ENCODE data around the gene PTPRM. TPM values are rescaled to one million over a fixed set of nuclear protein-coding genes. Genes with fewer than 3 reads are reported as not detected.
A peak's percentile ranks its signal among the peaks of the same experiment; 100 is the strongest.

PTPRM gene
- total and polyA plus RNA-seq, 3 donors from 2014 or later = 76.4 to 101 (median 94.6) TPM

DNA sequence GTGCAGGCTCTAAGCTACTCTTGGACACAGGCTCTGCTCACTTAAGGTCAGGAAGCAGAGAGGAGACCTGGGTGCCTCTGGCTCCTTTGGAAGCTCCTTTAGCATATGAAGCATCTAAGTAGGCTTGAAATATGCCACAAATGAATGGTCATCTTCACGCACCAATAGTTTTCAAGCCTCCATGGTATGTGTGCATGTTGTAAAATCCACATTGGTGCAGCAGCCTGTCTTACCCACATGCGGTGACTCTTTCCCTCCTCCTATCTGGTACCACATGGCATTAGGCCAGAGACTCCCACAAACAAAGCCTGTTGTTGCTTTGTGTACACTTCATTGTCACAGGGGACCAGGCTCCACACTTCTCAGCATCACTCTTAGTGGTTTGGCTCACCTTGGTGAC lies 599.9 kb downstream of the PTPRM start:
- no peaks in the 10 kb centered on the region for H3K36me3 ChIP-seq (ENCODE audit: low read depth, missing control alignments)
- H3K4me3 ChIP-seq = no peak overlapping the region
- H3K9me3 ChIP-seq = no peaks in the 10 kb centered on the region
- intact Hi-C loops (cut with DNase I; ENCODE audit: low total_unique reads) = no loop called here
- DNase-seq = no peak
- no peaks in the 10 kb centered on the region for H3K27me3 ChIP-seq
- 91% methylated on average over 2 of the region's 2 CpGs for WGBS, 2 donors
- TF ChIP-seq, protein P1, sequence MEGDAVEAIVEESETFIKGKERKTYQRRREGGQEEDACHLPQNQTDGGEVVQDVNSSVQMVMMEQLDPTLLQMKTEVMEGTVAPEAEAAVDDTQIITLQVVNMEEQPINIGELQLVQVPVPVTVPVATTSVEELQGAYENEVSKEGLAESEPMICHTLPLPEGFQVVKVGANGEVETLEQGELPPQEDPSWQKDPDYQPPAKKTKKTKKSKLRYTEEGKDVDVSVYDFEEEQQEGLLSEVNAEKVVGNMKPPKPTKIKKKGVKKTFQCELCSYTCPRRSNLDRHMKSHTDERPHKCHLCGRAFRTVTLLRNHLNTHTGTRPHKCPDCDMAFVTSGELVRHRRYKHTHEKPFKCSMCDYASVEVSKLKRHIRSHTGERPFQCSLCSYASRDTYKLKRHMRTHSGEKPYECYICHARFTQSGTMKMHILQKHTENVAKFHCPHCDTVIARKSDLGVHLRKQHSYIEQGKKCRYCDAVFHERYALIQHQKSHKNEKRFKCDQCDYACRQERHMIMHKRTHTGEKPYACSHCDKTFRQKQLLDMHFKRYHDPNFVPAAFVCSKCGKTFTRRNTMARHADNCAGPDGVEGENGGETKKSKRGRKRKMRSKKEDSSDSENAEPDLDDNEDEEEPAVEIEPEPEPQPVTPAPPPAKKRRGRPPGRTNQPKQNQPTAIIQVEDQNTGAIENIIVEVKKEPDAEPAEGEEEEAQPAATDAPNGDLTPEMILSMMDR (IDR thresholded peaks at IDR 0.05) = no peak
- no peak for TF ChIP-seq POLR2A (IDR thresholded peaks at IDR 0.05)
- H3K4me1 ChIP-seq = no peaks in the 10 kb centered on the region
- H3K27ac ChIP-seq = no peak overlapping the region

- H3K36me3 ChIP-seq (ENCODE audit: low read depth, missing control alignments) = no peaks in the 10 kb centered on the region
- intact Hi-C loops (cut with DNase I; ENCODE audit: low total_unique reads) = no loop called here
- H3K4me1 ChIP-seq = no peaks in the 10 kb centered on the region
- no peaks in the 10 kb centered on the region for H3K9me3 ChIP-seq
- TF ChIP-seq, protein P1 (IDR thresholded peaks at IDR 0.05) = no peak
- TF ChIP-seq POLR2A (IDR thresholded peaks at IDR 0.05) = no peak
- DNase-seq = no peak
- 84 to 90% methylated on average over 4 of the region's 4 CpGs for WGBS, 2 donors
- no peak overlapping the region for H3K4me3 ChIP-seq
- H3K27ac ChIP-seq = no peak overlapping the region
- no peaks in the 10 kb centered on the region for H3K27me3 ChIP-seq
Observed at GRCh38 chr18:8167673-8168072, 600.6 kb downstream of the PTPRM start.

GRCh38 chr18:8169722-8170121 lies 602.6 kb downstream of the PTPRM start:
- Histone ChIP-seq H3K27me3 (no peaks in the 10 kb centered on the region), H3K27ac (no peak overlapping the region), H3K4me3 (no peak overlapping the region), H3K36me3 (ENCODE audit: low read depth, missing control alignments) (no peaks in the 10 kb centered on the region), H3K9me3 (no peaks in the 10 kb centered on the region), H3K4me1 (peaks cover 1% of the 10 kb centered on the region)
- intact Hi-C loops (cut with DNase I; ENCODE audit: low total_unique reads) = no loop called here
- no peak for TF ChIP-seq POLR2A (IDR thresholded peaks at IDR 0.05)
- TF ChIP-seq, protein P1 (IDR thresholded peaks at IDR 0.05) = no peak
- WGBS, 2 donors = 82 to 96% methylated on average over 1 of the region's 1 CpG
- DNase-seq = no peak

- Histone ChIP-seq H3K27ac (peak overlapping the region; percentile 57 to 82), H3K9me3 (no peaks in the 10 kb centered on the region), H3K36me3 (ENCODE audit: low read depth, missing control alignments) (no peaks in the 10 kb centered on the region), H3K4me3 (no peak overlapping the region), H3K4me1 (peaks cover 18% of the 10 kb centered on the region), H3K27me3 (no peaks in the 10 kb centered on the region)
- intact Hi-C loops (cut with DNase I; ENCODE audit: low total_unique reads) = no loop called here
- no peak for TF ChIP-seq POLR2A (IDR thresholded peaks at IDR 0.05)
- TF ChIP-seq, protein P1 (IDR thresholded peaks at IDR 0.05) = no peak
- WGBS, 2 donors = 82 to 95% methylated on average over 2 of the region's 2 CpGs
- DNase-seq = no peak
Observed at GRCh38 chr18:8174771-8175170, 607.7 kb downstream of the PTPRM start.

DNA sequence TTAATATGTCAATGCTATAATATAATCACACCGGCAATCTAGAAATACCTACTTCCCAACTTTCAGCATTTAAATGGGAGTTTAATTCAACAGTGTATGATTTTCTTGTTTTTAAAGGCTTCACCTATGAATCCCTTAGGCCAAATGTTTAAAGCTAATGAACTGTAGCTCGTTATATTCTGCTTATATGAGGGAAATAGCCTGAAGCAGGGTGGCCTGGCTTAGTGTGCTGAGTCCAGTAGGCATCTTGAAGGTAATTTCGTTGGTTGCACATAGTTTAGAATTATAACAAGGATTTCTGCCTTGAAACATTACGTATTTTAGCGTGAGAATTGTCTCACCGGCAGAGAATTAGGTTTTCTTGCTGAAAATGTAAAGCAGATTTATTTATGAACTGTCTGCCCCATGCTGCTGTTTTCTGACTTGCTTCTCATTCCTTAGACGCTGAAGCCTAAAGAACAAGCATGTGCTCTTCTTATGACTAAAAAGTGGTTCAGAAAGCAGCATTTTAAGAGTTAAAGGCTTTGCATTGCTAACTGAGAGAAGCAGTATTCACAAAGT lies 608.5 kb downstream of the PTPRM start:
- no peaks in the 10 kb centered on the region for H3K36me3 ChIP-seq (ENCODE audit: low read depth, missing control alignments)
- H3K4me1 ChIP-seq = peaks cover 18% of the 10 kb centered on the region
- H3K4me3 ChIP-seq = no peak overlapping the region
- intact Hi-C loops (cut with DNase I; ENCODE audit: low total_unique reads) = no loop called here
- H3K27ac ChIP-seq = peak overlapping the region; percentile 57 to 82
- H3K9me3 ChIP-seq = no peaks in the 10 kb centered on the region
- DNase-seq = no peak
- H3K27me3 ChIP-seq = no peaks in the 10 kb centered on the region
- TF ChIP-seq, protein P1 (IDR thresholded peaks at IDR 0.05) = no peak
- TF ChIP-seq POLR2A (IDR thresholded peaks at IDR 0.05) = no peak
- WGBS, 2 donors = 72 to 80% methylated on average over 7 of the region's 7 CpGs
